NCI-H146 (cell line): ENCODE data around the gene IRF2BPL.
"Not testable (repeated sequence)": the region's sequence is repeated elsewhere in the genome, so short reads cannot be mapped to it uniquely, and the experiment has no call there.

ENCODE experiments used
- DNase-seq: peaks from one replicate; lab custom pipeline; 2025; lab: John Stamatoyannopoulos, UW

IRF2BPL gene

GRCh38 chr14:77033622-77034589 lies 5.4 kb upstream of the IRF2BPL start:
- DNase-seq = peak; percentile 84

- peak; percentile 92 for DNase-seq
Measured at GRCh38 chr14:77032844-77033621, 4.5 kb upstream of the IRF2BPL start.

DNA sequence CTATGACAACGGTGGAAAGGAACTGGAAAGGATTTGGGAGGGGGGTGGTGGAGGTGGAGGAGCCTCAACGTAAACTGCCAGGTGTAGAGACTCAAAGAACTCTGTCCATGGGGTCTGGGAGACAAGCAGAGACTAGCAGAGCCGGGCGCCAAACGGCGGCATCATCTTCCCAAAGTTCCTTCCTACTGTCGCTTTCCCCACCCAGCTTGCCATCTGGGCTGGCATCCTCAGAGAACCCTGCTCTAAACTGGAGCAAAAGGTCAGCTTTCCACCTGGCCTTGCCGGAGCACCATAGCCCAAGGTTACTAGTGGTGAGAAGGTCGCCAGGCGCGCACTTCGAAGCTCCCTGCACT lies 4.0 kb upstream of the IRF2BPL start:
- no peak for DNase-seq

DNA sequence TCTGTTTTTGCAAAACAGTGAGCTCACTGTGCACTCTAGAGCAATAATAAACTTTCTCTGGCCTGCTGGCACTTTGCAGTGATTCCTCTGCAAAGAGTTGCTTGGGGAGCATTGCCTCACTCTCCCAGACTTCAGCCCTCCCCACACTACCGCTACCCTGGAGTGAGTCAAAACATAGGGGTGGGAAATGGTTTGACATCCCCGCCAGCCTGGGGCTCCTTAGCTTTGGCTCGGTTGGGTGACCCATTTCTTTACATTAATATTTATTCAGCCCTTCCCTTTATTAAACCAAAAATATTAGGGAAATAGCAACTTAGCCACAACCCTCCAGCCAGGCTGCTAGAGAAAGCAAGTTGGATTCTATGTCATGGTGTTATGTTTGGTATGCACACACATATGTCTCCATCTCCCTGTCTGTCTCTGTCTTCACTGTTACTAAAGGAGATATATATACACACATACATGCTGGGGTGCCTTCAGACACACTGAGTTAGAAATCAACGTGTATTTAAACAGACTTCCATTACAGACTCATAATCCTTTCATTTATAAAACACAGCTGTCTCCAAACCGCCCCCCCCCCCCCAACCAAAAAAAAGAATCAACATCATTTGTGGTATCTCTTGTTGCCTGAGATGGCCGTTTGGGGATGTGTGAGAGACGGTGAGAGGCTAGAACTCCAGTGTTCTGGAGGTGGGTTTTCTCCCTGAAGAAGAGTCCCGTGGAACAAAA lies 3.4 kb upstream of the IRF2BPL start:
- no peak for DNase-seq

GRCh38 chr14:77027538-77028383 lies 747 bp downstream of the IRF2BPL start:
- peak; percentile 73 for DNase-seq

- DNase-seq = peak; percentile 44
Measured at GRCh38 chr14:77026930-77027537, 1.5 kb downstream of the IRF2BPL start.

DNA sequence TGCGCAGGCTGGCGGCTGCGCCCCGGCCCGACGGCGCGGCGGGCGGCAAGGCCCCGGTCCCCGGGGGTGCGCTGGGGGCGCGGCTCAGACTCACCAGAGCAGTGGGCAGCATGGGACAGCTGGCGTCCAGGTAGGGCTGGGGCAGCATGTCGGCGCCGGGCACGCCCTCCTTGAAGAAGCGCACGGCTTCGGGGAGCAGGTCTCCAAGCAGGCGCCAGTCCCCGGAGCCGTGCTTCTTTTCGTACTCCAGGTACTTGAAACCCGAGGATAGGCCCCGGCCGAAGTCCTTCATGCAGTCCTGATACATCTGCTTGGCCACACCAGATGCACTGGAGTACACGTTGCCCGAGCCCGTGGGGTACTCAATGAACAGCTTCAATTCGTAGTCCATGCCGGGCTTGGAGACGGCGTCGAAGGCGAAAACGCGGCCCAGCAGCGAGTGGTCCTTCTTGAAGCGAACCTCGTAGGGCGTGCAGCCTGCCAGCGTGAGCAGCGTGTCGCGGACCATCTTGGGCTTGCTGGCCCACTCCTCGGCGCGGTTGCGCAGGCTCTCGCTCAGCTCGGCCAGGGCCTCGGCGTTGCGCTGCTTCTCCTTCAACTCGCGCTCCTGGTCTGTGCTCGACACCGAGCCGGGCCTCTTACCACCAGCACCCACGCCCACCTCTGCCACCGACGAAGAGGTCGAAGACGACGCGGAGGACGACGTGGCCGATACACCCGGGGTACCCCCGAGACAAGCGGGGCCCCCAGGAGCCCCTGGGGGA lies 2.2 kb downstream of the IRF2BPL start:
- DNase-seq = no peak

GRCh38 chr14:77025744-77026165 lies 2.8 kb downstream of the IRF2BPL start:
- DNase-seq = no peak

GRCh38 chr14:77024171-77024691 lies 4.3 kb downstream of the IRF2BPL start:
- no peak for DNase-seq

- no peak for DNase-seq
Measured at GRCh38 chr14:77023001-77023996, 5.2 kb downstream of the IRF2BPL start.

GRCh38 chr14:77022236-77022852 lies 6.2 kb downstream of the IRF2BPL start:
- DNase-seq = peak; percentile 63

- DNase-seq = not testable (repeated sequence)
Measured at GRCh38 chr14:77021424-77021823, 7.1 kb downstream of the IRF2BPL start.

DNA sequence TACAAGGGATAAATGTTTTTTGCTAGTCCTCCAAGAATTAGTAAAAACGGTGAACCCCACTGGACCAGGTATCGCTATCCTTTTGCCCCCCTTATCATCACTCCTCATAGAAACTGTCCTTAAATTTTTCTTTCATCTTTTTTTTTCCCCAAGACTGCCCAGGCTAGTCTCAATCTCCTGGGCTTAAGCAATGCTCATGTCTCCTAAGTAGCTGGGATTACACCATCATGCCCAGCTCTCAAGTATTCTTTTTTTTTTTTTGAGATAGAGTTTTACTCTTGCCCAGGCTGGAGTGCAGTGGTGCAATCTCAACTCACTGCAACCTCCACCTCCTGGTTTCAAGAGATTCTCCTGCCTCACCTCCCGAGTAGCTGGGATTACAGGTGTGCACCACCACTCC lies 9.7 kb downstream of the IRF2BPL start:
- no peak for DNase-seq

DNA sequence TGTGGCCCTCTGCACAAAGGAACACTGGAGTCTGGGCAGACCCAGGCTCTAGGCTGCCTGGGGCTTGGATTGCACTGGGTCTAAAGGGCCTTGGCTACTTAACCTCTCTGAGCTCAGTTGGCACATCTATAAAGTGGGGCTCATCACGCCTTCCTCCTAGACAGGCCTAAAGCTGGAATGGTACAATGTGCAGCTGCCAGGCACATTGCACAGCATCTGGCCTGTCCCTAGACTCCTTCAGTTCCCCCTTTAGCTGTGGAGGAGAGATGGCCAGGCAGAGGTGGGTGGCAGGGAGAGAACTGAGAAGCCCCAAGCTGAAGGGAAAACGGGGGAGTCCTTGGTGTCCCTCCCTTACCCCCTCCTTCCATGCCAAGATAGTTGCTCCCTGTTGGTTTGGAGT lies 10.8 kb downstream of the IRF2BPL start:
- no peak for DNase-seq

GRCh38 chr14:77014734-77015133 lies 13.8 kb downstream of the IRF2BPL start:
- DNase-seq = no peak

DNA sequence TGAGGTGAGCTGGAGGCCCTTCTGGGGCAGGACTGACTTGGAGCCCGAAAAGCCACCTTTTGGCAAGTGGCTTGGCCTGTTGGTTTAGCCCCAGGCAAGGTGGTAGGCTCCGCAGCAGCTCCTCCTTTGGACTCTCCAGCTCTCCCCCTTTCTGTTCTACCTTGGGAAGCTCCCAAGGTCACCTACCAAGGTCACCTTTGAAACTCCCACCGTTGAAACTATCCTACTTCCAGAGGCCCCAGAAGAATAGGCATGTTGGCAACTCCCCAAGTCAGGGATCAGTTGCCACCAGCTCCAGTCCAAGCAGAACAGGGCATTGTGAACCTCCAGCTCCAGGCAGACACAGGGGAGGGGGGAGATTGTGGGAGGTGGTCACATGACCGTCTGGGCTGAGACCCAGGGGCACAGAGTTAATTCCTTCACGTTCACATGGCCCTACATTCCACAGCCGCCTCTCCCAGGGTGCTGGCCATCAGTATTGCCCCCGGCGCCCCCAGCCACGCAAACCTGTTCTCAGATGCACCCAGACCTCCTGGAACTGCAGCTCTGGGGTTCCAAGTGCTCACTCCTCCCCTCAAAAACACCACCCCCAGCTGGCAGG lies 14.4 kb downstream of the IRF2BPL start:
- no peak for DNase-seq

GRCh38 chr14:77012193-77012765 lies 16.2 kb downstream of the IRF2BPL start:
- DNase-seq = no peak
